Fibroblast of lung (primary cell): ENCODE data around the gene SLC16A10.

Source experiments
- EZH2 ChIP-seq: IDR thresholded peaks from 2 replicates; pipeline ENCODE4 v1.5.1; 2012; ENCODE audit warnings: low read length, control low read depth, mild to moderate bottlenecking; ENCODE audit errors: missing control alignments
- TF ChIP-seq, protein P1 (sequence below), 2 donors: IDR thresholded peaks in 1 of 2; conservative IDR thresholded peaks in 1 of 2; 1 replicate in 1 of 2; 2 replicates in 1 of 2; pipeline ENCODE4 v1.5.1; 2011 to 2012; ENCODE audit warnings: low read length in 2 of 2, control low read depth in 1 of 2, inconsistent platforms in 1 of 2, low read depth in 1 of 2, mild to moderate bottlenecking in 1 of 2

DNA sequence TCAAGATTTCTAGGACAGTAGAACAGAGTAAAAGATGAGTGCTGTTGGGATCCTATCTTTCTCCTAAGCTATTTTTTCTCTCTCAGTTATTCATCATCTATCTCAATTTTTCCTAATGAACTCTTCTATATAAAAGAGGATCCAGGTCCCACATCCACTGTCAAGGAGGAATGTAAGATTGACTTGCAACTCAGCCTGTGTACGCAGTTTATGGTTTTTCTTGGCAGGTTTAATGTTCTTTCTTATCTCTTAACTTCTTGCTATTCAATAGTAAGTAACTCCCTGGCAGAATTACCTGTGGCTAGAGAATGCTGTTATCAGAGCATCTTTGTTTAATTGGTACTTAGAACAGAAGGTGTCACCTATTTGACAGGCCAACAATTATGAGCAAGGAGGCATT, 60.8 kb downstream of the SLC16A10 start:
- TF ChIP-seq, protein P1, sequence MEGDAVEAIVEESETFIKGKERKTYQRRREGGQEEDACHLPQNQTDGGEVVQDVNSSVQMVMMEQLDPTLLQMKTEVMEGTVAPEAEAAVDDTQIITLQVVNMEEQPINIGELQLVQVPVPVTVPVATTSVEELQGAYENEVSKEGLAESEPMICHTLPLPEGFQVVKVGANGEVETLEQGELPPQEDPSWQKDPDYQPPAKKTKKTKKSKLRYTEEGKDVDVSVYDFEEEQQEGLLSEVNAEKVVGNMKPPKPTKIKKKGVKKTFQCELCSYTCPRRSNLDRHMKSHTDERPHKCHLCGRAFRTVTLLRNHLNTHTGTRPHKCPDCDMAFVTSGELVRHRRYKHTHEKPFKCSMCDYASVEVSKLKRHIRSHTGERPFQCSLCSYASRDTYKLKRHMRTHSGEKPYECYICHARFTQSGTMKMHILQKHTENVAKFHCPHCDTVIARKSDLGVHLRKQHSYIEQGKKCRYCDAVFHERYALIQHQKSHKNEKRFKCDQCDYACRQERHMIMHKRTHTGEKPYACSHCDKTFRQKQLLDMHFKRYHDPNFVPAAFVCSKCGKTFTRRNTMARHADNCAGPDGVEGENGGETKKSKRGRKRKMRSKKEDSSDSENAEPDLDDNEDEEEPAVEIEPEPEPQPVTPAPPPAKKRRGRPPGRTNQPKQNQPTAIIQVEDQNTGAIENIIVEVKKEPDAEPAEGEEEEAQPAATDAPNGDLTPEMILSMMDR (conservative IDR thresholded peaks at IDR 0.05 in 1 of 2, IDR thresholded peaks at IDR 0.05 in 1 of 2; ENCODE audit: low read depth in 1 of 2, low read length in 2 of 2), result no peak
- TF ChIP-seq EZH2, result no peak
